MCF 10A (cell line): ENCODE data around the gene TTC34. TPM values are rescaled to one million over a fixed set of nuclear protein-coding genes. Genes with fewer than 3 reads are reported as not detected.

Source experiments
- BruUV-seq: library from RNA; stranded (reverse); fragments of 400-500 nt; replicated peaks from 2 replicates; lab custom pipeline; 2021; lab: Mats Ljungman, UMichigan
- CTCF ChIA-PET: fragments of 300-600 bp; sonication (Branson Sonifier 250); formaldehyde crosslinking; extraction: SDS; loops from one replicate; lab custom pipeline; 2021; ENCODE audit warnings: antibody characterized with exemption, inconsistent platforms; lab: Yijun Ruan, JAX
- POLR2A ChIA-PET: fragments of 300-600, 350-650 bp; sonication (Branson Sonifier 250); formaldehyde crosslinking; extraction: SDS; loops from one replicate; lab custom pipeline; 2020; ENCODE audit warnings: antibody characterized with exemption, inconsistent platforms; lab: Yijun Ruan, JAX
- DNase-seq: peaks from one replicate; pipeline ENCODE4 v3.0.0-alpha.2; 2018; ENCODE audit not compliant: unreplicated experiment
- H3K27ac Mint-ChIP-seq: one replicate; pipeline ENCODE4 v1.8.0; 2022; ENCODE audit warnings: mild to moderate bottlenecking, low read depth, mixed read lengths; ENCODE audit not compliant: unreplicated experiment
- H3K27me3 Mint-ChIP-seq: one replicate; pipeline ENCODE4 v1.8.0; 2022; ENCODE audit warnings: mixed read lengths; ENCODE audit not compliant: insufficient read depth, unreplicated experiment
- H3K36me3 Mint-ChIP-seq: one replicate; pipeline ENCODE4 v1.8.0; 2022; ENCODE audit warnings: mild to moderate bottlenecking, moderate library complexity, mixed read lengths; ENCODE audit not compliant: insufficient read depth, unreplicated experiment
- H3K4me1 Mint-ChIP-seq: one replicate; pipeline ENCODE4 v1.8.0; 2022; ENCODE audit warnings: mixed read lengths; ENCODE audit not compliant: insufficient read depth, unreplicated experiment
- H3K4me3 Mint-ChIP-seq: one replicate; pipeline ENCODE4 v1.8.0; 2022; ENCODE audit warnings: mild to moderate bottlenecking, moderate library complexity, mixed read lengths; ENCODE audit not compliant: unreplicated experiment
- H3K9me3 Mint-ChIP-seq: one replicate; pipeline ENCODE4 v1.8.0; 2022; ENCODE audit warnings: mixed read lengths; ENCODE audit not compliant: unreplicated experiment
- CTCF ChIP-seq: fragments of 200-600 bp; IDR thresholded peaks from one replicate; pipeline ENCODE4 v1.8.0; 2022; ENCODE audit warnings: antibody characterized with exemption, mild to moderate bottlenecking; ENCODE audit not compliant: unreplicated experiment
- intact Hi-C: fragments of 100-400 bp; cut with micrococcal nuclease; formaldehyde crosslinking; loops from 2 replicates; pipeline ENCODE4 v1.14.1; 2022
- total RNA-seq: library from RNA; stranded (reverse); gene quantifications from 2 replicates; pipeline ENCODE4 v1.2.3, GENCODE V29; 2022

The TTC34 gene
- total RNA-seq, 1 experiment from 2014 or later, result 0.47 TPM

- DNase-seq, result no peak
- H3K4me1 Mint-ChIP-seq, result no peaks in the 10 kb centered on the region
- H3K9me3 Mint-ChIP-seq, result no peaks in the 10 kb centered on the region
- intact Hi-C loops, result no loop called here
- H3K36me3 Mint-ChIP-seq, result peaks cover 6% of the 10 kb centered on the region
- H3K27me3 Mint-ChIP-seq, result peaks cover 1% of the 10 kb centered on the region
- POLR2A ChIA-PET, result no interaction called here
- no peak overlapping the region for H3K27ac Mint-ChIP-seq
- CTCF ChIA-PET, result no interaction called here
- no peak for TF ChIP-seq CTCF
- H3K4me3 Mint-ChIP-seq, result no peak overlapping the region
- BruUV-seq, result no TSS peak
Observed at GRCh38 chr1:2592672-2593071, 208.8 kb downstream of the TTC34 start.

GRCh38 chr1:2591581-2592261 is 209.8 kb downstream of the TTC34 start:
- Mint-ChIP-seq H3K36me3 (peaks cover 9% of the 10 kb centered on the region), H3K4me1 (no peaks in the 10 kb centered on the region), H3K27ac (no peak overlapping the region), H3K27me3 (no peaks in the 10 kb centered on the region), H3K9me3 (no peaks in the 10 kb centered on the region), H3K4me3 (no peak overlapping the region)
- ChIA-PET CTCF (no interaction called here), POLR2A (no interaction called here)
- no TSS peak for BruUV-seq
- intact Hi-C loops, result no loop called here
- TF ChIP-seq CTCF, result no peak
- DNase-seq, result no peak

- POLR2A ChIA-PET, result interaction anchor here (0.6 kb wide), 1 partner anchor 7 kb away, joined by 3 read pairs; no protein-coding TSS in a partner anchor
- DNase-seq, result no peak
- TF ChIP-seq CTCF, result no peak
- no peak overlapping the region for H3K27ac Mint-ChIP-seq
- intact Hi-C loops, result no loop called here
- CTCF ChIA-PET, result no interaction called here
- H3K27me3 Mint-ChIP-seq, result no peaks in the 10 kb centered on the region
- no peak overlapping the region for H3K4me3 Mint-ChIP-seq
- no peaks in the 10 kb centered on the region for H3K4me1 Mint-ChIP-seq
- peaks cover 14% of the 10 kb centered on the region for H3K36me3 Mint-ChIP-seq
- BruUV-seq, result no TSS peak
- no peaks in the 10 kb centered on the region for H3K9me3 Mint-ChIP-seq
Observed at GRCh38 chr1:2591233-2591580, 210.3 kb downstream of the TTC34 start.

GRCh38 chr1:2590233-2591141 is 211.0 kb downstream of the TTC34 start:
- H3K4me3 Mint-ChIP-seq, result no peak overlapping the region
- DNase-seq, result no peak
- no peaks in the 10 kb centered on the region for H3K27me3 Mint-ChIP-seq
- no TSS peak for BruUV-seq
- CTCF ChIA-PET, result no interaction called here
- H3K27ac Mint-ChIP-seq, result no peak overlapping the region
- no peak for TF ChIP-seq CTCF
- peaks cover 8% of the 10 kb centered on the region for H3K36me3 Mint-ChIP-seq
- POLR2A ChIA-PET, result interaction anchor here (0.6 kb wide), 1 partner anchor 8 kb away, joined by 3 read pairs; no protein-coding TSS in a partner anchor
- intact Hi-C loops, result no loop called here
- H3K9me3 Mint-ChIP-seq, result no peaks in the 10 kb centered on the region
- no peaks in the 10 kb centered on the region for H3K4me1 Mint-ChIP-seq
